ENCODE data around the gene NSG1. TPM values are rescaled to one million over a fixed set of nuclear protein-coding genes. Genes with fewer than 3 reads are reported as not detected.

The NSG1 gene
- total and polyA plus RNA-seq, 2 of the 13 experiments (the other 11 are each of a cell fraction or from before 2014, with no cell fraction given) = not detected

GRCh38 chr4:4427886-4428285 lies 41.0 kb downstream of the NSG1 start:
- Histone ChIP-seq H3K4me3 (replicated peaks in 1 of 3; ENCODE audit: insufficient read depth in 1 of 3, low read depth in 2 of 3, low read length in 3 of 3) (no peak overlapping the region), H4K20me1 (ENCODE audit: insufficient read depth, low read length) (no peaks in the 10 kb centered on the region), H3K9me3 (ENCODE audit: low read length) (no peaks in the 10 kb centered on the region), H3K27ac (ENCODE audit: extremely low read length, insufficient read depth, low read length) (no peak overlapping the region), H3K36me3 (replicated peaks in 1 of 2; ENCODE audit: control insufficient read depth in 1 of 2, insufficient read depth in 2 of 2, low read length in 2 of 2) (peaks cover 13 to 45% of the 10 kb centered on the region in 2 experiments), H2AFZ (ENCODE audit: low read length) (no peak overlapping the region), H3K4me2 (ENCODE audit: low read depth, low read length) (no peak overlapping the region), H3K4me1 (ENCODE audit: insufficient read depth, low read length) (no peaks in the 10 kb centered on the region), H3K79me2 (ENCODE audit: insufficient read depth, low read length) (no peaks in the 10 kb centered on the region), H3K9ac (ENCODE audit: insufficient read depth, low read depth, low read length) (no peak overlapping the region), H3K27me3 (ENCODE audit: control insufficient read depth in 1 of 2, insufficient read depth in 2 of 2, low read length in 2 of 2) (no peaks in the 10 kb centered on the region)
- POLR2A ChIA-PET = no interaction called here
- no peak for ATAC-seq
- CTCF ChIA-PET (ENCODE audit: low intra/inter-chr PET ratio, low total read pairs) = no interaction called here
- in situ Hi-C loops (cut with HindIII; ENCODE audit: extremely low pct_ligation_motif_present, low pct_unique_long_range_greater_than_20kb) = no loop called here
- no peak for DNase-seq (ENCODE audit: low spot score)
- TF ChIP-seq KAT7 (CRISPR knock-in tag; IDR thresholded peaks at IDR 0.05; ENCODE audit: borderline replicate concordance) = no peak
- WGBS (ENCODE audit: low lambda C conversion rate) = 93% methylated on average over 3 of the region's 5 CpGs
- no peak for FAIRE-seq
- intact Hi-C loops (cut with micrococcal nuclease; ENCODE audit: unreplicated experiment) = no loop called here
- BruUV-seq (replicated peaks) = no TSS peak

DNA sequence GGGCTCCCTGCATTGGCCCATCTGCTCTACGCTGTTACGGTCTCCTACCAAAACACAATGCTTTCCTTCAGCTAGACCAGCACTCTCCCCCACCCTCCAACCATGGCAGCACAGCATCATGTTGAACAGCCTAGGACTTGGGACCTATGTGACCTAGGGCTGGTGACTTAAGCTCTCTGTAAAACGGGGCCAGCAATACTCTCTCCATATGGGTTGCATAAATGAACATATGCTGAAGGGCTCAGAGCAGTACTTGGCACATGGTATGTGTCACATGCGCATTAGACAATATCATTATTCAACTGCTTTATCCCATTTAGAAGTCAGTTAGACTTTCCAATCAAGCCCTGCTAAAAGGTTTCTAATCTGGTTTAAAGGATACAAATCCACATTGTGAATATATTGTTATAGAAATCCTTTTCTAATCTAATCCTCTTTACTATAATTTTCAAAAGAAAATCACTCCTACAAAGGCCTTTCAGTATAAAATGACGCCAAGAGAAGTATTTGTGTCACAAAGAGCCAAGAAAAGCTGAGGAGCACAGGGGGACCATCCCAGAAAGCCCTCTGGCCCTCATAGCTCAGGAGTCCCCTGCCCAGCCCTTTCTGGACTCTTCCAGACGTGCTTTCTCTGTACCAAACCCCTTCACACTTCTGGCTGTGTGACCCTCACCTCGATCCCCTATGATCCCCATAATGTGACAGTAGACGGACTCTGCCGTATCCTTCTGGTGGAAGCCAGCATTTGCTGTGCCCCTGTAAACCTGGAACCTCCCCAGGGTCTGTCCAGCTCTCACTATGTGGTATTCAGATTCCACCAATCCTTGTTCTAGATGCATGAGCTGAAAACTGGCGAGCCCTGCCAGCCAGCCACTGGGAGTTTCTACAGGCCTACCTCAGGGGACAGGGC lies 42.3 kb downstream of the NSG1 start:
- no peak overlapping the region for H3K27ac ChIP-seq (ENCODE audit: extremely low read length, insufficient read depth, low read length)
- H3K4me2 ChIP-seq (ENCODE audit: low read depth, low read length) = no peak overlapping the region
- TF ChIP-seq MAFF (IDR thresholded peaks at IDR 0.05; ENCODE audit: low read depth, low read length) = no peak
- intact Hi-C loops (cut with micrococcal nuclease; ENCODE audit: unreplicated experiment) (no loop called here), in situ Hi-C loops (cut with HindIII; ENCODE audit: extremely low pct_ligation_motif_present, low pct_unique_long_range_greater_than_20kb) (no loop called here)
- H3K9me3 ChIP-seq (ENCODE audit: low read length) = no peaks in the 10 kb centered on the region
- WGBS (ENCODE audit: low lambda C conversion rate) = 96% methylated on average over 8 of the region's 10 CpGs
- no peaks in the 10 kb centered on the region for H4K20me1 ChIP-seq (ENCODE audit: insufficient read depth, low read length)
- H3K4me3 ChIP-seq (replicated peaks in 1 of 3; ENCODE audit: insufficient read depth in 1 of 3, low read depth in 2 of 3, low read length in 3 of 3) = no peak overlapping the region
- ChIA-PET POLR2A (no interaction called here), CTCF (ENCODE audit: low intra/inter-chr PET ratio, low total read pairs) (interaction anchor here (1.9 to 2.0 kb wide), 2 partner anchors 169 to 176 kb away, joined by 5 to 8 read pairs; no protein-coding TSS in a partner anchor)
- BruUV-seq (replicated peaks) = no TSS peak
- no peak for DNase-seq (ENCODE audit: low spot score)
- no peak overlapping the region for H3K9ac ChIP-seq (ENCODE audit: insufficient read depth, low read depth, low read length)
- no peak for ATAC-seq
- H3K36me3 ChIP-seq (replicated peaks in 1 of 2; ENCODE audit: control insufficient read depth in 1 of 2, insufficient read depth in 2 of 2, low read length in 2 of 2) = peaks cover 12 to 51% of the 10 kb centered on the region in 2 experiments
- FAIRE-seq = no peak
- no peaks in the 10 kb centered on the region for H3K4me1 ChIP-seq (ENCODE audit: insufficient read depth, low read length)
- H3K79me2 ChIP-seq (ENCODE audit: insufficient read depth, low read length) = no peaks in the 10 kb centered on the region
- no peaks in the 10 kb centered on the region for H3K27me3 ChIP-seq (ENCODE audit: control insufficient read depth in 1 of 2, insufficient read depth in 2 of 2, low read length in 2 of 2)
- H2AFZ ChIP-seq (ENCODE audit: low read length) = no peak overlapping the region

All from HepG2 (cell line).